ENCODE data around the gene VSTM4.

- TF ChIP-seq CTCF (IDR thresholded peaks at IDR 0.05; ENCODE audit: low read depth, low read length, missing input control) = no peak
- TF ChIP-seq JUND (IDR thresholded peaks at IDR 0.05) = no peak
Measured at GRCh38 chr10:49058463-49059255, 56.7 kb downstream of the VSTM4 start.

All from liver (tissue), 3 donors.